ENCODE data around the gene CENPQ.

The CENPQ gene

DNA sequence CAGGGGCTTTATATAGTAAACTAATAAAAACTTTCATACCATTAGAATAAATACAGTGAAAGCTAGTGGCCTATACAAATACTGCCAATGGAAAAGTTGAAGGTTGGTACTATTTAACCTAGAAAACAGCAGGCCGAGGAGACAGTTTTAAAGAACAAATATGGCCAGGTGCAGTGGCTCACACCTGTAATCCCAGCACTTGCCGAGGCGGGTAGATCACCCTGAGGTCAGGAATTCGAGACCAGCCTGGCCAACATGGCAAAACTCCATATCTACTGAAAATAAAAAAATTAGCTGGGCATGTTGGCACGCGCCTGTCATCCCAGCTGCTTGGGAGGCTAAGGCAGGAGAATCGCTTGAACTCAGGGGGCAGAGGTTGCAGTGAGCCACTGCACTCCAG is 61.4 kb downstream of the CENPQ start:
- H3K4me2 ChIP-seq (ENCODE audit: low read length), result no peak overlapping the region
- H3K4me1 ChIP-seq (ENCODE audit: control insufficient read depth, insufficient read depth, low read length), result no peaks in the 10 kb centered on the region
- no peak overlapping the region for H3K4me3 ChIP-seq (ENCODE audit: low read length)
- no peak overlapping the region for H3K9ac ChIP-seq (ENCODE audit: low read depth, low read length)
- H3K9me3 ChIP-seq (replicated peaks; ENCODE audit: low read length), result no peaks in the 10 kb centered on the region
- peaks cover 8% of the 10 kb centered on the region for H3K27me3 ChIP-seq (ENCODE audit: control insufficient read depth, insufficient read depth, low read length)
- no peaks in the 10 kb centered on the region for H3K36me3 ChIP-seq (ENCODE audit: insufficient read depth, low read length)

DNA sequence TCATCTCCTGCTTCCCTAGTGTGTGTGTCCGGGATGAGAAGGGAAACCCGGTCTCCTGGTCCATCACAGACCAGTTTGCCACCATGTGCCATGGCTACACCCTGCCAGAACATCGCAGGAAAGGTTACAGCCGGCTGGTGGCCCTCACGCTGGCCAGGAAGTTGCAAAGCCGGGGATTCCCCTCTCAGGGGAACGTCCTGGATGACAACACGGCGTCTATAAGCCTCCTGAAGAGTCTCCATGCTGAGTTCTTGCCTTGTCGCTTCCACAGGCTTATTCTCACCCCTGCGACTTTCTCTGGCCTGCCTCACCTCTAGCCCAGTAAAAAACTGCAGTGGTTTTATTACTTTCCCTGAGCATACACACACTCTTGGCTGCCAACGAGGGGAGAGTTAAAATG is 63.4 kb downstream of the CENPQ start:
- H3K4me2 ChIP-seq (ENCODE audit: low read length), result no peak overlapping the region

DNA sequence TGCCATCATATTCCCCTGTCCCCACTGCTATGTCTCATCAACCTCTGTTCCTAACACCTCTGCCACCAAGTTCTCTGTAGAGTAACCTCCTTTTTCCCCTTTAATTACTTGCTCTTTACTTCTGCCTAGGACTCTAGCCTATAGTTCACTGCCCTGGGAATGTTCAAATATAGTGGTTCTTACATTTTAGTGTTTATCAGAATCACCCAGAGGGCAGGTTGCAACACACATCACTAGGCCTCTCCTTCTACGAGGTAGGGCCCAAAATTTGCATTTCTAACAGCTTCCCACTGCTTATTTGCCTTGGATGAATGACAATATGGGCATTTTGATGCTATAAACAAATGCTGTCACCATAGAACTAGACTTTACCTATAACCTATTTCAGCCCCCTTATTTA is 64.2 kb downstream of the CENPQ start:
- no peak overlapping the region for H3K4me2 ChIP-seq (ENCODE audit: low read length)
- H3K36me3 ChIP-seq (ENCODE audit: insufficient read depth, low read length), result no peaks in the 10 kb centered on the region
- peaks cover 14% of the 10 kb centered on the region for H3K27me3 ChIP-seq (ENCODE audit: control insufficient read depth, insufficient read depth, low read length)
- no peak overlapping the region for H3K9ac ChIP-seq (ENCODE audit: low read depth, low read length)
- no peaks in the 10 kb centered on the region for H3K4me1 ChIP-seq (ENCODE audit: control insufficient read depth, insufficient read depth, low read length)
- H3K9me3 ChIP-seq (replicated peaks; ENCODE audit: low read length), result no peaks in the 10 kb centered on the region
- H3K4me3 ChIP-seq (ENCODE audit: low read length), result no peak overlapping the region

More for the DNA sequence above, 63.4 kb downstream of the CENPQ start:
- H3K4me1 ChIP-seq (ENCODE audit: control insufficient read depth, insufficient read depth, low read length), result no peaks in the 10 kb centered on the region
- H3K9me3 ChIP-seq (replicated peaks; ENCODE audit: low read length), result no peaks in the 10 kb centered on the region
- no peak overlapping the region for H3K9ac ChIP-seq (ENCODE audit: low read depth, low read length)
- no peaks in the 10 kb centered on the region for H3K36me3 ChIP-seq (ENCODE audit: insufficient read depth, low read length)
- H3K27me3 ChIP-seq (ENCODE audit: control insufficient read depth, insufficient read depth, low read length), result peaks cover 14% of the 10 kb centered on the region
- no peak overlapping the region for H3K4me3 ChIP-seq (ENCODE audit: low read length)

DNA sequence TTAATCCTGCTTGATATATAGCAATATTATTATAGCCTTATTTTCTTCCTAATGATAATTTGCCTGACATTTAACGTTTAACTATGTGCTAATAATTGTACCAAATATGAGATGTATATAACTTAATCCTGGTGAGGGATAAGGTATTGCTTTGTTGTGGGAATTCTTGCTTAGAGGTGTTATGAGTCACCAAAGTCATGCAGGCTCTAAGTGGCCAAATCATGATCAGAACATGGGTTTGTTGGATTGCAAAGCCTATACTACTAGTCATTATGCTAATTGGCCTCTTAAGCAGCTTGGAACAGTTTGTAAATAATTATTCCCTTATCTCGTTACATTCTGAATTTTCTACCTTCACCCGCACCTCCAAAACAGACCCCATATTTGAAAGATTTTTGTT is 65.4 kb downstream of the CENPQ start:
- Histone ChIP-seq H3K4me2 (ENCODE audit: low read length) (no peak overlapping the region), H3K4me1 (ENCODE audit: control insufficient read depth, insufficient read depth, low read length) (no peaks in the 10 kb centered on the region), H3K27me3 (ENCODE audit: control insufficient read depth, insufficient read depth, low read length) (peaks cover 14% of the 10 kb centered on the region), H3K9ac (ENCODE audit: low read depth, low read length) (no peak overlapping the region), H3K36me3 (ENCODE audit: insufficient read depth, low read length) (no peaks in the 10 kb centered on the region), H3K9me3 (replicated peaks; ENCODE audit: low read length) (no peaks in the 10 kb centered on the region), H3K4me3 (ENCODE audit: low read length) (no peak overlapping the region)

DNA sequence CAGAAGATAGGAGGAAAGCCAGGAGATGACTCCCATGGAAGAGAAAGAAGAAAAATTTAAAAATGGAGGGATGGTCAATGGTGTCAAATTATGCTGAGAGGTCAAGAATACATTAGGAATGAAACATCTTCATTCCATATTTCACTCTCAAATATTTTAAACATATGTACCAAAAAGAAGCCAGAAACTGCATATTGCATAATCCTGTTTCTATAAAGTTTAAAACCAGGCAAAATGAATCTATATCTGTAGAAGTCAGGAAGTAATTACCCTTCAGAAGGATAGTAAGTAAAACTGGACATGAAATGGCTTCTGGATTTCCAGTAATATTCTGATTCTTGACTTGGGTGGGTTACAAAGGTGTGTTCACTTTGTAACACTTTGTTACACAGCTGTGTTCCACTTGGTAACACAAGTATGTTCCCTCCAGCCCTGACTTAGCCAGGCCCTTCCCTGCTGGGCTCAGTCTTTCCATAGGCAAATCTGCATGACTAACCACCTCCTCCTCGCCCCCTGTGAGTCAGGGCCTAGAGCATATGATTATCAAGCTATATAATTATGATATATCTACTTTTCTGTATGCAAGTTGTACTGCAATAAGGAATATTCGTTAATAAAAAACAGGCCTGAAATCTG is 67.1 kb downstream of the CENPQ start:
- Histone ChIP-seq H3K9me3 (replicated peaks; ENCODE audit: low read length) (no peaks in the 10 kb centered on the region), H3K4me1 (ENCODE audit: control insufficient read depth, insufficient read depth, low read length) (no peaks in the 10 kb centered on the region), H3K27me3 (ENCODE audit: control insufficient read depth, insufficient read depth, low read length) (peaks cover 14% of the 10 kb centered on the region), H3K36me3 (ENCODE audit: insufficient read depth, low read length) (no peaks in the 10 kb centered on the region), H3K4me3 (ENCODE audit: low read length) (no peak overlapping the region), H3K4me2 (ENCODE audit: low read length) (no peak overlapping the region), H3K9ac (ENCODE audit: low read depth, low read length) (no peak overlapping the region)

DNA sequence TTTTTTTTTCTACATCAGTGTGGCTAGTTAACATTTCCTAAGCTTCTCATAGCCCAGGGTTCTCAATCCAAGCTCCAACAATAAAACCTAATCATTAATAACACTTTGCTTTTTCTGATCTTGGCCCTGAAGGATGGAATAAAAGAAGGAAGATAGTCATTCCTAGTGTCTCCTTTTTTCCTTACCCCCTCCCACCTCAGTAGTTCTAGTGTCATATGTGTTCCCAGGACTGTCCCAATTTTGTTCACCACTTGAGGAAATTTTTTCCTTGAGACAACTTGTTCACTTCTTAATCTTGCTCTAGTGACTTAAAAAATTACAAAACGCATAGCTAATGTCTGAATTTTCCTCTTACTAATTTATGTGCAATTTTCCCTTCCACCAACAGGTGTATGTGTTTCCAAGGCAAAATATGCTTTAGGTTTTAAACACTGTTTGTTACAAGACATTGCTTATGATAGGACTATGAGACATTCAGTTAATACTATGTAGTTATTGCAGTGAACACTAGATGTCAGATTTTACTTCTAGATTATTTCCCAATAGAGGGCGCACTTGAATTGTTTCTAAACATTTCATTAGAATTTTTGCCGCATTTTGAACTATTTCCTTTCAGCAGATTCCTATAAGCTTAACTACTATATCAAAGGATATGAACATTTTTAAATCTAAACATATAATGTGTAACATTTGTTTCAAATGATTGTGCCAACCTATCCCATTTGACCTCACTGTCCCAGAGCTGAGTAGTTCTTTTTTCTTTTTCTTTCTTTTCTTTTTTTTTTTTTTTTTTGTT is 68.8 kb downstream of the CENPQ start:
- Histone ChIP-seq H3K9me3 (replicated peaks; ENCODE audit: low read length) (no peaks in the 10 kb centered on the region), H3K4me2 (ENCODE audit: low read length) (peak overlapping the region; percentile 72), H3K36me3 (ENCODE audit: insufficient read depth, low read length) (no peaks in the 10 kb centered on the region), H3K9ac (ENCODE audit: low read depth, low read length) (peak overlapping the region; percentile 67), H3K4me1 (ENCODE audit: control insufficient read depth, insufficient read depth, low read length) (no peaks in the 10 kb centered on the region), H3K27me3 (ENCODE audit: control insufficient read depth, insufficient read depth, low read length) (peaks cover 7% of the 10 kb centered on the region), H3K4me3 (ENCODE audit: low read length) (peak overlapping the region; percentile 47)

DNA sequence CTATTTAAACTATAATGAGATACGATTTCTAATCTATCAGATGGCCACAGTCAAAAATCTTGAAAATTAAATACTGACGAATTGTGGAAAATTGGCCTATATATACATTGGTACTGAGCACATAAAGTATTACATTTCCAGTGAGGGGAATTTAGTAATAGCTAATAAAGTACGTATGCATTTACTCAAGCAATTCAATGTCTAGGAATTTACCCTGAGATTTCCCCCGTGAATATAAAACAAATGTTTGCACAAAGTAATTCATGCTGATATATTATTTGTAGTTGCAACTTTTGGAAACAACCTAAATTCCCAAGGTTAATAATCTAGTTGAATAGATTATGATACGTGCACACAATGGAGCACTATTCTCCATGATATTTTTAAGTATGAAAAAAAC is 72.6 kb downstream of the CENPQ start:
- Histone ChIP-seq H3K36me3 (ENCODE audit: insufficient read depth, low read length) (no peaks in the 10 kb centered on the region), H3K4me1 (ENCODE audit: control insufficient read depth, insufficient read depth, low read length) (no peaks in the 10 kb centered on the region), H3K9me3 (replicated peaks; ENCODE audit: low read length) (no peaks in the 10 kb centered on the region), H3K9ac (ENCODE audit: low read depth, low read length) (no peak overlapping the region), H3K27me3 (ENCODE audit: control insufficient read depth, insufficient read depth, low read length) (no peaks in the 10 kb centered on the region), H3K4me3 (ENCODE audit: low read length) (no peak overlapping the region), H3K4me2 (ENCODE audit: low read length) (no peak overlapping the region)

DNA sequence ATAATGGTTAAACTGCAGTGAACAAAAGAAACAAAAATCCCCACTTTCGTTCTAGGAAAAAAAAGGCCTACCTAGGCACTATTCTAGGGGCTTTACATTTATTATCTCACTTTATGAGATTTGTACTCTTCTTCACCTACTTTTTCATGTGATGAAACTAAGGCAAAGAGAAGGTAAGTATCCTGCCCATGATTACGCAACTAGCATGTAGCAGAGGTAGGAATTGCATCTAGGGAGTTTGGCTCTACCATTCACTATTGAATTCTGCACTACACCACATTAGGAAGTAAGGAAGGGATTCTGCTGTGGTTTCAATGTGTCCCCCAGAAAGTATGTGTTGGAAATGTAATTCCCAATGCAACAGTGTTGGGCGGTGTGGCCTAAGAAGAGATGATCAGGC is 75.9 kb downstream of the CENPQ start:
- Histone ChIP-seq H3K27me3 (ENCODE audit: control insufficient read depth, insufficient read depth, low read length) (no peaks in the 10 kb centered on the region), H3K4me2 (ENCODE audit: low read length) (no peak overlapping the region), H3K9me3 (replicated peaks; ENCODE audit: low read length) (no peaks in the 10 kb centered on the region), H3K4me1 (ENCODE audit: control insufficient read depth, insufficient read depth, low read length) (peaks cover 10% of the 10 kb centered on the region), H3K9ac (ENCODE audit: low read depth, low read length) (no peak overlapping the region), H3K36me3 (ENCODE audit: insufficient read depth, low read length) (no peaks in the 10 kb centered on the region), H3K4me3 (ENCODE audit: low read length) (no peak overlapping the region)

DNA sequence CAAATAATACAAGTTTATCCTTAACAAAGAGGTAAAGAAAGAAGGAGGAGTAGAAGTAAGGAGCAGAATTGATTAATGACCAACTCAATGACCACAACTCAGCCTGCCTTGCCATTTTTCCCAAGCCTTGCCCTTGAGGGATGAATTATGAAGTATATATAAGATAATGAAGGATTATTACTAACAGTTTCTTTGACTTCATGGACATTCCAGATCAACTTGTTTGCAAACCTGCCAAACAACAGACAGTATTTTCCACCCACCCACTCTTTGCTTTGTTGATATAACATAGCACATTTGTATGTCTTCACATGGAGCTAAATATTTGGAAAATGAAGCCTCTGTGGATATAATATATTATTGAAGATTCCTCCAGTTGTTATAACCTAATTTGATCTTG is 77.4 kb downstream of the CENPQ start:
- H3K9ac ChIP-seq (ENCODE audit: low read depth, low read length), result no peak overlapping the region
- peaks cover 10% of the 10 kb centered on the region for H3K4me1 ChIP-seq (ENCODE audit: control insufficient read depth, insufficient read depth, low read length)
- no peaks in the 10 kb centered on the region for H3K27me3 ChIP-seq (ENCODE audit: control insufficient read depth, insufficient read depth, low read length)
- H3K9me3 ChIP-seq (replicated peaks; ENCODE audit: low read length), result no peaks in the 10 kb centered on the region
- H3K36me3 ChIP-seq (ENCODE audit: insufficient read depth, low read length), result no peaks in the 10 kb centered on the region
- H3K4me2 ChIP-seq (ENCODE audit: low read length), result no peak overlapping the region
- H3K4me3 ChIP-seq (ENCODE audit: low read length), result no peak overlapping the region

DNA sequence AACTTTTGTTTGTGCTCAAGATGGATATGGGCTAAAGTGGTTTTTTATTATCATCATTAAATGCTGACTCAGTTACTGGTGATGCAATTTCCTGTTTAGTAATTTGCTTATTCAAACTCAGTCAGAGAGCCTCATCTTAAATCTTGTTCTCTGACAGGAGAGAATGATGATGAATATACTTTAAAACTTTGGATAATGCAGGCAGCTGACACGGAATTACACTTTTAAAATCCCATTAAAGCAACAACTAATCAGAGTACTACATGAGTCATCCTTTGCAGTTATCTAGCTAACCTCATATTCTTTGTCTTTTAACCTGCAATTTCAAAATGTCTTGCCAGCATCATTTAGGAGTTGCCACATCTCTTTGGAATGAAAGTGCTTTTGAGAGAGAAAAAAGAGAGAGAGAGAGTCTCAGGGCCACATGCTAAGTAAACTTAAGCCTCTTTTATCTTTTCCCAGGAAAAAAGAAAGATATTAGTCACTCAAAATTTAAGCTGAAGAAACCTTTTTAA is 78.1 kb downstream of the CENPQ start:
- H3K27me3 ChIP-seq (ENCODE audit: control insufficient read depth, insufficient read depth, low read length), result no peaks in the 10 kb centered on the region
- H3K4me1 ChIP-seq (ENCODE audit: control insufficient read depth, insufficient read depth, low read length), result peaks cover 10% of the 10 kb centered on the region
- H3K4me3 ChIP-seq (ENCODE audit: low read length), result no peak overlapping the region
- peak overlapping the region; percentile 27 for H3K9ac ChIP-seq (ENCODE audit: low read depth, low read length)
- H3K9me3 ChIP-seq (replicated peaks; ENCODE audit: low read length), result no peaks in the 10 kb centered on the region
- H3K4me2 ChIP-seq (ENCODE audit: low read length), result peak overlapping the region; percentile 30
- H3K36me3 ChIP-seq (ENCODE audit: insufficient read depth, low read length), result no peaks in the 10 kb centered on the region

DNA sequence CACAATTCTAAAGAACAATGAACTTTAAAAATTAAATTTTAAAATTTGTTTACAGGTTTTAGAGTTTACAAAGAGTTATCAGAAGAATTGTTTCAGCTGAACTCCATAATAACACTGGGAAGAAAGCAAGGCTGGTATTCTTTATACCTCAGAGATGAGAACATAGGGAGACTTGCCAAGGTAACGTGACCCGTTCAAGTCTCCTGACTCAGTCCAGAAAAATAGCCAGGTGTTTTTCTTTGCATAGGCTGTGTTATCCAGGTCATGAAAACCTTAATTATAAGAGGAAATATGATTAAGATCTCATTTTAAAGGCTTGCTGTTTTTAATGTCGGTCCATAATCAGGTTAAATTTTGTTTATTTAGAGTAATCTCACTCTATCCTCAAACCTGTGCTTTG is 78.8 kb downstream of the CENPQ start:
- H3K9me3 ChIP-seq (replicated peaks; ENCODE audit: low read length), result no peaks in the 10 kb centered on the region
- H3K9ac ChIP-seq (ENCODE audit: low read depth, low read length), result peak overlapping the region; percentile 27
- no peaks in the 10 kb centered on the region for H3K27me3 ChIP-seq (ENCODE audit: control insufficient read depth, insufficient read depth, low read length)
- H3K4me3 ChIP-seq (ENCODE audit: low read length), result no peak overlapping the region
- H3K4me2 ChIP-seq (ENCODE audit: low read length), result peak overlapping the region; percentile 30
- peaks cover 10% of the 10 kb centered on the region for H3K4me1 ChIP-seq (ENCODE audit: control insufficient read depth, insufficient read depth, low read length)
- H3K36me3 ChIP-seq (ENCODE audit: insufficient read depth, low read length), result no peaks in the 10 kb centered on the region
